Endodermal cell (in vitro differentiated cells): ENCODE results near the gene ARHGEF39. TPM values are rescaled to one million over a fixed set of nuclear protein-coding genes. Genes with fewer than 3 reads are reported as not detected.
A peak's percentile ranks its signal among the peaks of the same experiment; 100 is the strongest.

ENCODE experiments used
- DNase-seq: peaks from one replicate; pipeline ENCODE4 v3.0.0-alpha.2; 2017
- H3K27ac ChIP-seq: 2 replicates; pipeline ENCODE4 v1.5.1; 2013; ENCODE audit warnings: mild to moderate bottlenecking, low read depth, low read length, moderate library complexity
- H3K27me3 ChIP-seq: 2 replicates; pipeline ENCODE4 v1.6.1; 2013; ENCODE audit warnings: mild to moderate bottlenecking, low read length, moderate library complexity; ENCODE audit not compliant: insufficient read depth, control insufficient read depth, poor library complexity, severe bottlenecking
- H3K36me3 ChIP-seq: 2 replicates; pipeline ENCODE4 v1.7.0; 2013; ENCODE audit warnings: mild to moderate bottlenecking, low read length, moderate library complexity; ENCODE audit not compliant: control insufficient read depth, insufficient read depth
- H3K4me1 ChIP-seq: one replicate; pipeline ENCODE4 v1.7.0; 2013; ENCODE audit warnings: low read length; ENCODE audit not compliant: control insufficient read depth, insufficient read depth
- H3K4me3 ChIP-seq: 2 replicates; pipeline ENCODE4 v1.5.1; 2013; ENCODE audit warnings: mild to moderate bottlenecking, low read length, moderate library complexity
- H3K9ac ChIP-seq: 2 replicates; pipeline ENCODE4 v1.6.1; 2013; ENCODE audit warnings: mild to moderate bottlenecking, low read length, moderate library complexity; ENCODE audit not compliant: poor library complexity, severe bottlenecking; ENCODE audit errors: extremely low read depth
- H3K9me3 ChIP-seq: 2 replicates; pipeline ENCODE4 v1.6.1; 2013; ENCODE audit warnings: mild to moderate bottlenecking, low read length, moderate library complexity; ENCODE audit not compliant: control insufficient read depth
- H3K27ac Mint-ChIP-seq: 2 replicates; pipeline ENCODE4 v1.8.0; 2020; ENCODE audit warnings: mixed read lengths
- H3K27me3 Mint-ChIP-seq: 2 replicates; pipeline ENCODE4 v1.8.0; 2021; ENCODE audit warnings: mild to moderate bottlenecking, mixed read lengths; ENCODE audit not compliant: insufficient read depth
- H3K36me3 Mint-ChIP-seq: 2 replicates; pipeline ENCODE4 v1.8.0; 2020; ENCODE audit warnings: low read depth, mixed read lengths
- H3K4me1 Mint-ChIP-seq: 2 replicates; pipeline ENCODE4 v1.8.0; 2020; ENCODE audit warnings: mixed read lengths
- H3K4me3 Mint-ChIP-seq: 2 replicates; pipeline ENCODE4 v1.8.0; 2020; ENCODE audit warnings: mild to moderate bottlenecking, moderate library complexity, mixed read lengths
- H3K9me3 Mint-ChIP-seq: 2 replicates; pipeline ENCODE4 v1.8.0; 2020; ENCODE audit warnings: mild to moderate bottlenecking, mixed read lengths
- WGBS, 2 experiments: methylation state at CpG; one replicate each; pipeline versions ENCODE4 v1.1.5 to v1.1.7; 2013; ENCODE audit warnings: missing lambda C conversion rate in 2 of 2, mixed read lengths in 1 of 2; ENCODE audit not compliant: insufficient coverage in 1 of 2, insufficient read length in 1 of 2; 5-methylcytosine and 5-hydroxymethylcytosine counted together
- total RNA-seq, 2 donors: library from RNA; stranded (reverse); fragmentation: NEBNext Ultra II Directional in 1 of 2; extraction: Animal tissue kit (Norgen Biotek cat#: 25700) in 1 of 2; gene quantifications; 2 replicates in 1 of 2; 3 replicates in 1 of 2; pipeline ENCODE4 v1.2.1, GENCODE V29; 2021
- TF ChIP-seq, protein P1 (sequence below): fragments of 200-600 bp; sonication (generic); conservative IDR thresholded peaks from 2 replicates; pipeline ENCODE4 v1.5.0; 2021; ENCODE audit warnings: antibody characterized with exemption, mild to moderate bottlenecking

Gene ARHGEF39
- total RNA-seq, 2 donors from 2014 or later = 22.1 to 36.4 TPM

DNA sequence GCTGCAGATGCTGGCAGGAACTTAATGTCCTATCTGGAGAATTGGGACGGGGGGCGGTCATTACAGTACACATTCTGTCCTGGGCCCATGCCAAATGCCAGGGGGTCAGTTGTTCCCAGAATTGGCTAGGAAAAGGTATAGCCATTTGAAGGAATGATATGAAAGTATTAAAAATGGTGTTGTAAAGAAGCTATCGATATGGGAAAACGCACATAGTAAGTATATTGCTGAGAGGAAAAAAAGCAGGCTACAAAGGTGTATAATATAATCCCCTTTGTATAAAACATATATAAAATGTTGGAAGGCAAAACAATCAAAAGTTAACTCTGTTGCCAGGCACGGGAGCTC is 450 bp upstream of the ARHGEF39 start:
- H3K4me1 ChIP-seq = peaks cover 5% of the 10 kb centered on the region
- Mint-ChIP-seq H3K36me3 (peaks cover 19% of the 10 kb centered on the region), H3K27me3 (peaks cover 5% of the 10 kb centered on the region), H3K9me3 (no peaks in the 10 kb centered on the region), H3K27ac (no peak overlapping the region), H3K4me1 (peaks cover 14% of the 10 kb centered on the region), H3K4me3 (peak overlapping the region; percentile 72)
- no peak overlapping the region for H3K9ac ChIP-seq
- H3K4me3 ChIP-seq = peak overlapping the region; percentile 80
- H3K27ac ChIP-seq = no peak overlapping the region
- DNase-seq = no peak
- TF ChIP-seq, protein P1, sequence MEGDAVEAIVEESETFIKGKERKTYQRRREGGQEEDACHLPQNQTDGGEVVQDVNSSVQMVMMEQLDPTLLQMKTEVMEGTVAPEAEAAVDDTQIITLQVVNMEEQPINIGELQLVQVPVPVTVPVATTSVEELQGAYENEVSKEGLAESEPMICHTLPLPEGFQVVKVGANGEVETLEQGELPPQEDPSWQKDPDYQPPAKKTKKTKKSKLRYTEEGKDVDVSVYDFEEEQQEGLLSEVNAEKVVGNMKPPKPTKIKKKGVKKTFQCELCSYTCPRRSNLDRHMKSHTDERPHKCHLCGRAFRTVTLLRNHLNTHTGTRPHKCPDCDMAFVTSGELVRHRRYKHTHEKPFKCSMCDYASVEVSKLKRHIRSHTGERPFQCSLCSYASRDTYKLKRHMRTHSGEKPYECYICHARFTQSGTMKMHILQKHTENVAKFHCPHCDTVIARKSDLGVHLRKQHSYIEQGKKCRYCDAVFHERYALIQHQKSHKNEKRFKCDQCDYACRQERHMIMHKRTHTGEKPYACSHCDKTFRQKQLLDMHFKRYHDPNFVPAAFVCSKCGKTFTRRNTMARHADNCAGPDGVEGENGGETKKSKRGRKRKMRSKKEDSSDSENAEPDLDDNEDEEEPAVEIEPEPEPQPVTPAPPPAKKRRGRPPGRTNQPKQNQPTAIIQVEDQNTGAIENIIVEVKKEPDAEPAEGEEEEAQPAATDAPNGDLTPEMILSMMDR = no peak
- WGBS, 2 experiments = 82 to 89% methylated on average over 3 to 5 of the region's 5 CpGs
- peaks cover 21% of the 10 kb centered on the region for H3K36me3 ChIP-seq
- H3K9me3 ChIP-seq = no peaks in the 10 kb centered on the region
- H3K27me3 ChIP-seq = no peaks in the 10 kb centered on the region

- TF ChIP-seq, protein P1 = no peak
- H3K9me3 Mint-ChIP-seq = no peaks in the 10 kb centered on the region
- DNase-seq = no peak
- peaks cover 18% of the 10 kb centered on the region for H3K4me1 Mint-ChIP-seq
- H3K4me3 Mint-ChIP-seq = no peak overlapping the region
- no peak overlapping the region for H3K27ac Mint-ChIP-seq
- Histone ChIP-seq H3K27ac (no peak overlapping the region), H3K4me1 (peaks cover 5% of the 10 kb centered on the region), H3K9me3 (no peaks in the 10 kb centered on the region), H3K27me3 (no peaks in the 10 kb centered on the region), H3K36me3 (peaks cover 26% of the 10 kb centered on the region), H3K9ac (no peak overlapping the region), H3K4me3 (no peak overlapping the region)
- WGBS, 2 experiments = 98 to 100% methylated on average over 2 to 7 of the region's 7 CpGs
- peaks cover 5% of the 10 kb centered on the region for H3K27me3 Mint-ChIP-seq
- peaks cover 27% of the 10 kb centered on the region for H3K36me3 Mint-ChIP-seq
Measured at GRCh38 chr9:35662437-35662836, 2.6 kb downstream of the ARHGEF39 start.

GRCh38 chr9:35661756-35662350 is 3.1 kb downstream of the ARHGEF39 start:
- H3K9ac ChIP-seq = no peak overlapping the region
- H3K27me3 ChIP-seq = no peaks in the 10 kb centered on the region
- Mint-ChIP-seq H3K4me1 (peaks cover 18% of the 10 kb centered on the region), H3K27ac (peak overlapping the region; percentile 58), H3K36me3 (peaks cover 27% of the 10 kb centered on the region), H3K27me3 (peaks cover 6% of the 10 kb centered on the region), H3K9me3 (no peaks in the 10 kb centered on the region), H3K4me3 (no peak overlapping the region)
- WGBS, 2 experiments = 89 to 93% methylated on average over 3 of the region's 3 CpGs
- H3K36me3 ChIP-seq = peaks cover 26% of the 10 kb centered on the region
- no peaks in the 10 kb centered on the region for H3K9me3 ChIP-seq
- no peak for DNase-seq
- H3K27ac ChIP-seq = no peak overlapping the region
- no peak overlapping the region for H3K4me3 ChIP-seq
- TF ChIP-seq, protein P1 = no peak
- H3K4me1 ChIP-seq = peaks cover 5% of the 10 kb centered on the region
